Peyer's patch (tissue), 4 donors: Measurements from ENCODE around the gene SIAE. TPM values are rescaled to one million over a fixed set of nuclear protein-coding genes. Genes with fewer than 3 reads are reported as not detected.
"Not testable (repeated sequence)": the region's sequence is repeated elsewhere in the genome, so short reads cannot be mapped to it uniquely, and the experiment has no call there.

Source experiments
- DNase-seq, 3 donors: peaks; one replicate each; pipeline ENCODE4 v3.0.0-alpha.2; 2017 to 2019
- H3K27ac ChIP-seq, 4 donors: fragments of 200-600 bp; sonication (generic); one replicate each; pipeline ENCODE4 v1.5.1; 2016 to 2019
- H3K27me3 ChIP-seq, 2 donors: fragments of 200-600 bp; sonication (generic); one replicate each; pipeline ENCODE4 v1.5.1; 2019
- H3K36me3 ChIP-seq, 3 donors: fragments of 200-600 bp; sonication (generic); one replicate each; pipeline ENCODE4 v1.5.1; 2016 to 2019
- H3K4me1 ChIP-seq, 4 donors: fragments of 200-600 bp; sonication (generic); one replicate each; pipeline ENCODE4 v1.5.1; 2016 to 2019
- H3K4me3 ChIP-seq, 4 donors: fragments of 200-600 bp; sonication (generic); 1 replicate in 3 of 4; 2 replicates in 1 of 4; pipeline ENCODE4 v1.5.1; 2016 to 2019; ENCODE audit warnings: mild to moderate bottlenecking in 1 of 4
- H3K9me3 ChIP-seq, 4 donors: fragments of 200-600 bp; sonication (generic); one replicate each; pipeline ENCODE4 v1.5.1; 2016 to 2019; ENCODE audit warnings: mild to moderate bottlenecking in 1 of 4
- CTCF ChIP-seq, 6 experiments: fragments of 450-650 bp in 4 of 6; fragments of 200-600 bp in 2 of 6; sonication (generic) in 1 of 6; IDR thresholded peaks; one replicate each; pipeline ENCODE4 v1.5.1; 2017 to 2019; ENCODE audit warnings: antibody characterized with exemption in 6 of 6, mild to moderate bottlenecking in 3 of 6, moderate library complexity in 1 of 6
- POLR2A ChIP-seq, 2 donors: fragments of 450-650 bp; IDR thresholded peaks; one replicate each; pipeline ENCODE4 v1.5.1; 2017; ENCODE audit warnings: antibody characterized with exemption in 2 of 2, mild to moderate bottlenecking in 2 of 2, moderate library complexity in 2 of 2
- total RNA-seq, 4 donors: library from RNA; depleted of rRNA; stranded (reverse); fragments of >200 nt; gene quantifications; one replicate each; pipeline ENCODE4 v1.1.0, GENCODE V29; 2016

SIAE gene
- total RNA-seq, 4 donors from 2014 or later = 9.9 to 88.8 (median 50.8) TPM

- Histone ChIP-seq H3K27me3 (peaks cover 0 to 4% of the 10 kb centered on the region in 2 donors), H3K36me3 (no peaks in the 10 kb centered on the region), H3K4me1 (no peaks in the 10 kb centered on the region), H3K4me3 (no peak overlapping the region), H3K9me3 (no peaks in the 10 kb centered on the region), H3K27ac (no peak overlapping the region)
- TF ChIP-seq POLR2A (IDR thresholded peaks at IDR 0.05) (no peak), CTCF (IDR thresholded peaks at IDR 0.05) (no peak)
- DNase-seq = no peak
These were observed 61.5 kb downstream of the SIAE start for GRCh38 chr11:124612045-124612444.

- no peaks in the 10 kb centered on the region for H3K9me3 ChIP-seq
- no peak within 1 kb of the TSS for H3K4me3 ChIP-seq
- H3K27ac ChIP-seq = no peak within 1 kb of the TSS
- no peak for TF ChIP-seq POLR2A (IDR thresholded peaks at IDR 0.05)
- no peak for TF ChIP-seq CTCF (IDR thresholded peaks at IDR 0.05)
- H3K27me3 ChIP-seq = peaks cover 0 to 4% of the 10 kb centered on the region in 2 donors
- no peak for DNase-seq
- no peaks in the 10 kb centered on the region for H3K36me3 ChIP-seq
- no peaks in the 10 kb centered on the region for H3K4me1 ChIP-seq
These were observed 62.5 kb downstream of the SIAE start, which contains the start of gene PANX3 for GRCh38 chr11:124611064-124611463. TSS of gene PANX3 (plus strand) at chr11:124611428. CDS start at chr11:124611557, 129 bp downstream.

- no peak overlapping the region for H3K27ac ChIP-seq
- TF ChIP-seq POLR2A (IDR thresholded peaks at IDR 0.05) (no peak), CTCF (IDR thresholded peaks at IDR 0.05) (no peak)
- H3K4me3 ChIP-seq = no peak overlapping the region
- no peaks in the 10 kb centered on the region for H3K4me1 ChIP-seq
- H3K9me3 ChIP-seq = no peaks in the 10 kb centered on the region
- peaks cover 0 to 4% of the 10 kb centered on the region in 2 donors for H3K27me3 ChIP-seq
- H3K36me3 ChIP-seq = no peaks in the 10 kb centered on the region
- DNase-seq = no peak
These were observed 63.2 kb downstream of the SIAE start for GRCh38 chr11:124610295-124610694.

GRCh38 chr11:124608147-124608546, 65.4 kb downstream of the SIAE start:
- Histone ChIP-seq H3K27ac (no peak overlapping the region), H3K4me1 (no peaks in the 10 kb centered on the region), H3K4me3 (no peak overlapping the region), H3K36me3 (no peaks in the 10 kb centered on the region), H3K27me3 (no peaks in the 10 kb centered on the region), H3K9me3 (no peaks in the 10 kb centered on the region)
- DNase-seq = no peak
- no peak for TF ChIP-seq CTCF (IDR thresholded peaks at IDR 0.05)
- TF ChIP-seq POLR2A (IDR thresholded peaks at IDR 0.05) = no peak

GRCh38 chr11:124605719-124606118, 67.8 kb downstream of the SIAE start:
- no peak overlapping the region for H3K27ac ChIP-seq
- TF ChIP-seq CTCF (IDR thresholded peaks at IDR 0.05) = no peak
- H3K36me3 ChIP-seq = no peaks in the 10 kb centered on the region
- no peak overlapping the region for H3K4me3 ChIP-seq
- no peaks in the 10 kb centered on the region for H3K9me3 ChIP-seq
- no peak for DNase-seq
- H3K4me1 ChIP-seq = no peaks in the 10 kb centered on the region
- no peaks in the 10 kb centered on the region for H3K27me3 ChIP-seq

- not testable (repeated sequence) for H3K27me3 ChIP-seq, H3K36me3 ChIP-seq, H3K4me1 ChIP-seq, H3K4me3 ChIP-seq, DNase-seq, H3K9me3 ChIP-seq, H3K27ac ChIP-seq
These were observed 70.8 kb downstream of the SIAE start for GRCh38 chr11:124602723-124603122.
